Stimulated activated CD4-positive, alpha-beta T cell treated with anti-CD3 and anti-CD28 coated beads, TNF-alpha, amount 100 ng/mL, for 1 hour (primary cell): ENCODE data around the gene S1PR2.
"Not testable (repeated sequence)": the region's sequence is repeated elsewhere in the genome, so short reads cannot be mapped to it uniquely, and the experiment has no call there.

Experiments
- DNase-seq, 3 donors: peaks; one replicate each; pipeline ENCODE4 v3.0.0-alpha.2; 2020; ENCODE audit warnings: low read depth in 3 of 3, low spot score in 1 of 3

Gene S1PR2

DNA sequence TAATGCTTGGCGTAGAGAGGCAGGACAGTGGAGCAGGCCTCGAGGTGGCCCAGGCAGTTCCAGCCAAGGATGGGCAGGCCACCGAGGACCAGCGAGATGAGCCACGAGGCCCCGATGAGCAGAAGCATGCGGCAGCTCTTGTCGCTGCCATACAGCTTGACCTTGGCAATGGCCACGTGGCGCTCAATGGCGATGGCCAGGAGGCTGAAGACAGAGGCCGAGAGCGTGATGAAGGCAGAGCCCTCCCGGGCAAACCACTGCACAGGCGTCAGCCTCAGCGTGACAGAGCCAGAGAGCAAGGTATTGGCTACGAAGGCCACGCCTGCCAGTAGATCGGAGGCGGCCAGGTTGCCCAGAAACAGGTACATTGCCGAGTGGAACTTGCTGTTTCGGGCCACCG lies 6.8 kb downstream of the S1PR2 start:
- DNase-seq = no peak

GRCh38 chr19:10223488-10224213 lies 7.5 kb downstream of the S1PR2 start:
- DNase-seq = no peak

DNA sequence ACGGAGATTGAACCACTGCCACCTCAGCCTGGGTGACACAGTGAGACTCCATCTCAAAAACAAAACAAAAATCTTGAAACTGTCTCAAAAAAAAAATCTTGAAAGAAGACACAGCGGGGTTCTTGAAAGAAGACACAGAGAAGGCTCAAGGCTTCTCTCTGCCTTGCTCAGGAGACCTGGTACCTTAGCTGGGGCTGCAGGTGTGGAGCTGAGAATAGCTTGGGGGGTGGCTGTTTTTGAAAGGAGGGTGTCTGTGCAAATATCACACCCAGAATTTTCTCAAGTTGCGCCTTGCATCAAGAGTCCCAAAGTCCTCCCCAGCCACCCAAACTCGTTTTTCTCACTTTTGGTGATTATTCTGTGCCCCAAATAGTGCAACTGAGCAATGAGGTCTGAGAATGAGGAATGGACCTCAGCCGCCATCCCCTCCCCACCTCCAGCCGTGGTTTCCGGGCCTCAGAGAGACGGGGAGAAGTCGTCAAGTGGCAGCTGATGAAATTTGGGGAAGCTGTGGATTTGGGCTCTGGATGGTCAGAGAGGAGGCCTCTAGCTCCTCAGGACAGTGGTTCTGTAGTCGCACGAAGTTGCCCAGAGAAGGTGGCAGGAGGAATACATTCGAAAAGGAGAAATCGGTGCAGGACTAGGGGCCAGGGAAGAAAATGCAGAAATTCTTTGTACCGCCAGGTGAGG lies 8.8 kb downstream of the S1PR2 start:
- no peak for DNase-seq

GRCh38 chr19:10220695-10221094 lies 10.4 kb downstream of the S1PR2 start:
- no peak for DNase-seq

DNA sequence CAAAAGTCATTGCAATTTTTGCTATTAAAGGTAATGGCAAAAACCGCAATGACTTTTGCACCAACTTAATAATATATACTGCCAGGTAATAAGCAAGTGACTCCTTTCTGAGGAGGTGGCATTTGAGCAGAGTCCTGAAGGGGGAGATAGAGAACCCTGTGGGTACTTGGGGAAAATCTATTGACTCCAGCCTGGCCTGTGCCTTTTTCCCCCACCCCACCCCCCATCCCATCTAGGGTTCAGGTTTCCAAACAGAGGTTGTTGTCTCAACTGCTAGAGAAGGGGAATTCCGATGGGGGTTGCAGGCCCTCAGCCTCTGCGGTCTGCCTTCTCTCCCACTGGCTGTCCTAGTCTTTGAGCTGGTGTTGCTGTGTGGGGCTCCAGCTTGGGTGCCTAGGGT lies 11.5 kb downstream of the S1PR2 start:
- no peak for DNase-seq

DNA sequence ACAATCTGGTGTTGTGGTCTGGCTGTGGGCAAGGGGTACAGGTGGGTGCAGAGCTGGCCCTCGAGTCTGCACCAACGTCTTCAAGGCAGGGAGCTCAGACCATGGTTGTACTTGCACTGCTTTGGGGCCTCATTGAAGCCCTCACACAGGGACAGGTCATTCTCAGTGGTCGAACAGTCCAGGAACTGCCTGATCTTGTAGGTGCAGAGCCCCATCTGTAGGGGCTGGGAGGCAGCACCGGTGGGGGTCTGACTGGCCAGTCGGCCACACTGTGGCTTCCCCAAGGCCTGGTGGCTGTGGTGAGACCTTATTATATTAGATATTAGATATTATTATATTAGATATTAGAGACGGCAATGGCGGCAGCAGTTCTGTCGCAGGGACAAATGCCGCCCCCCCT lies 14.0 kb downstream of the S1PR2 start:
- no peak for DNase-seq

DNA sequence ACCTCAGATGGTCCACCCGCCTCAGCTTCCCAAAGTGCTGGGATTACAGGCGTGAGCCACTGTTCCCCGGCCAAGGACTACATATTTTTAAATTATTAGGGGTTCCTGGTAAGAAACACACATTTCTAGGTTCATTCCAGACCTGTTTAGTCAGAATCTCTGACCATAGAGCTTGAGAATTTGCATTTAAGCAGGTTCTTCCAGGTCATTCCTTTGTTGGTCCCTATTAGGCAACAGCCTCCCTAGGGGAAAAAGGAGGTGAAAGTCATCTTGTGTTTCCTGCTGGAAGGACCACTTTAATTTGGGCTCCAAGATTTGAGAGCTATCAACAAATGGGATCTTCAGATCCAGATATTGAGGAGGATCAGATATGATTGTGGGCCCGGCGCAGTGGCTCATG lies 16.3 kb downstream of the S1PR2 start:
- DNase-seq = no peak

- no peak for DNase-seq
Observed at GRCh38 chr19:10211691-10212090, 19.4 kb downstream of the S1PR2 start.

- no peak for DNase-seq
Observed at GRCh38 chr19:10211061-10211460, 20.1 kb downstream of the S1PR2 start.

DNA sequence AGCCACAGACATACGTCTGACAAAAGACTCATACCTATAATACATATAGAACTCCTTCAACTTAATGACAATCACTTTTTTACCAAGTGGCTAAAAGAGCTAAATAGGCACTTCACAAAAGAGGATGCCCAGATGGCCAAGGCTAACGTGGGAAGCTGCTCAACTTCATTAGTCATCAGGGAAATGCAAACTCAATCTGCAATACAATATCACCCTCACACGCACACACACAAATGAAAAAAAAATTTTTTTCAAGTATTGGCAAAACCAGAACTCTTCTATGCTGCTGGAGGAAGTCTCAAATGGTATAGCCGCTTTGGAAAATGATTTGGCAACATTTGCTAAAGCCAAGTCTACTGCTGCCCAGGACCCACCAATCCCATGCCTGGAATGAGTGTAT lies 21.8 kb downstream of the S1PR2 start:
- DNase-seq = no peak

- no peak for DNase-seq
Observed at GRCh38 chr19:10207026-10207425, 24.1 kb downstream of the S1PR2 start.

DNA sequence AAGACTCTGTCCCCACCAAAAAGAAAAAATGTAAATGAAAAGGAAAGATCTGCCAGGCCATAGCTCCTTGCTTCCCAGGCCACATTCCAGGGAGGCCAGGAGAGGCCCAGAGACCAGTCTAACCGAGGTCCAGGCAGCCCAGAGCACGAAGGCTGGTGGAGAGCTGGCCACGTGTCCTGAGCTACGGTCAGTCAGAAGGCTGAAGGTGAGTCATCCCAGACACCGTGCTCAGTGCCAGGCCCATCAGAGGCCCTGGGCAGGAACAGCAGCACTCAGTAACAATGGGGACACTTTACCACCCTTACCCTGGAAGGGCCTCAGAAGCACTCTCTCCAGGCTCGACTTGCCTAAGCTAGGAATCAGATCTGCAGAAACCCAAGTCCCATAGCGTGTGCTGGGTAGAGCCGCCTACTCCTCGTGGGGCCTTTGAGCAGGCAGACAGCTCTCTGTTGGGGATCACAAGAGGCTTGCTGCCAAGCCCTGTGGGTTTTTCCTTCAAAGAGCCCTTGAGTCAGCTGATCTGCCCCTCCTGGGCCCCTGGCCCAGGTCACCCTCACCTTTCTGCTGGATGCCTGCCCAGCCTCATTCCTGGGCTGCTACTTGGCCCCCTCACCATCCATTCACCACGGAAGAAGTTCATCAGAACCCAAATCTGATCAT lies 24.8 kb downstream of the S1PR2 start:
- no peak for DNase-seq

GRCh38 chr19:10205636-10206035 lies 25.5 kb downstream of the S1PR2 start:
- no peak for DNase-seq

GRCh38 chr19:10203686-10204085 lies 27.4 kb downstream of the S1PR2 start:
- DNase-seq = no peak

- no peak for DNase-seq
Observed at GRCh38 chr19:10201176-10201575, 30.0 kb downstream of the S1PR2 start.

DNA sequence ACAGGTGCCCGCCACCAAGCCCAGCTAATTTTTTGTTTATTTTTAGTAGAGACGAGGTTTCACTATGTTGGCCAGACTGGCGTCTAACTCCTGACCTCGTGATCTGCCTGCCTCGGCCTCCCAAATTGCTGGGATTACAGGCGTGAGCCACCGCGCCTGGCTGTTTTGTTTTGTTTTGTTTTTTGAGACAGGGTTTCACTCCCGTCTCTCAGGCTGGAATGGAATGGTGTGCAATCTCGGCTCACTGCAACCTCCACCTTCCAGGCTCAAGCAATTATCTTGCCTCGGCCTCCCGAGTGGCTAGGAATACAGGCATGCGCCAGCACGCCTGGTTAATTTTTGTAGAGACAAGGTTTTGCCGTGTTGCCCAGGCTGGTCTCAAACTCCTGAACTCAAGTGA lies 31.0 kb downstream of the S1PR2 start:
- DNase-seq = not testable (repeated sequence)

GRCh38 chr19:10198889-10199644 lies 32.1 kb downstream of the S1PR2 start:
- DNase-seq = not testable (repeated sequence)

DNA sequence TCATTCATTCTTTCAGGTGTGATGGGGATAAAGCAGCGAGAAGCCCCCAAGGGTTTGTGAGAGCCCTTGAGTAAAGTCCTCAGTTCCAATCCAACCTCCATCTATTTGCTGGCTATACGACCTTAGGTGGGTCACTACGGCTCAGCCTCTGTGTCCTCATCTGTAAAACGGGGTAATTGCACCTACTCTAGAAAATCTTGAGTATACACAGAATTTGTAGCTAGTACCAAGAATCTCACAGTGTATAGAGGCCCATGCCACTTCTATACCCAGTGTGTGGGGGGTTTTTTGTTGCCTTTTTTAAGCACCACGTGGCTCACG lies 36.0 kb downstream of the S1PR2 start:
- DNase-seq = no peak

GRCh38 chr19:10194500-10195198 lies 36.5 kb downstream of the S1PR2 start, which contains the start of gene DNMT1:
Gene DNMT1 (minus strand): TSS chr19:10194953. CDS start chr19:10194899, 54 bp downstream.
- DNase-seq = peak; percentile 91 to 96 (median 95)

DNA sequence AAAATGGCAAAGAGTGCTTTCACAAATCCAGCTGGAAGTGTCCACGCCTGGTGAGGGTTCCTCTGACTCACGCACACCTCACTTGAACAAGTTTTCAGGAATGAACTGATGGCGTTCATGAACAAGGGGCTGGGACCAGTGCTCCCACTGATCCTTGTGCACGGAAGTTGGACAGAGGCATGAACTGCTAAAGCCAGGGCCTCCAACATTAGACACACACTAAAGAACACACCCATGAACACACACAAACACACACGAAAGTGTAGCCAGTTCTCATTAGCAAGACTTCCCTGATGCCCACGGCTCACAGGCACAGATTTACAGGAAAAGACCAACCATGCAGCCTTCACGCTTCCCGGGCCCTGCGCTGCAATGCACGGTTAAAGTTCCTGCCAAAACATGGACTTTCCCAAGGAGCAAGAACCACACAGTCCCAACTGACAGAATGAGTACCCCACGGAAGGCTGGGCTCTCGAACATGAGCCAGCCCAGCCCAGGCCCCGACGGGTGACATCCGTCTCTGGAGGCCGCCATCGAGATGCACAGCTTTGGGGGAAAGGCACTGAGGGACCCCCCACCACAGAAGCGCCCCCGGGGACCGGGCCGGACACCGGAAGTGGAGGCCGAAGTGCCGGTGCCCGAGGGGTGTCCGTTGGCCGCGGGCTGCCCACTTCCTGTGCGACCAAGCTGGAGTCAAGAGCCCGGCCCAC lies 37.2 kb downstream of the S1PR2 start:
- DNase-seq = peak in 1 of 3 donors; percentile 25
